ENCODE results near the gene KRT32.

DNA sequence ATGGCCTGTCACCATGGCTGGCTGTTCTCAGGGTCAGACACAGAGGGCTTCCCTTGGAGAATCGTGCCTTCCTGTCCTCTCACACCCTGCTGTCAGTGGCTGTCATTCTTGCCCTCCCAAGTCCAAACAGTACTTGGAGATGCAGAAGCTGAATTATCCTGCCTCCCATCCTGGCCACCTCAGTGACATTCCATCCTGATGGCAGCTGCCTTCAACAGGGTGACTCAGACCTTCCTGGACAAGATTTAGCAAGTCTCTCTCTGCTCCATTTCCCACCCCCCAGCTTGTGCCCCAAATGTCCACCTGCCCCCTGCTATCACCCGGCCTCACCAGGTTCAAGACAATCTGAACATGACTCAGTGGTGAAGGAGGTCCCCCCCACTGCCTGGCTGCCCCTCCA, 27.3 kb upstream of the KRT32 start:
- TF ChIP-seq, protein P1, sequence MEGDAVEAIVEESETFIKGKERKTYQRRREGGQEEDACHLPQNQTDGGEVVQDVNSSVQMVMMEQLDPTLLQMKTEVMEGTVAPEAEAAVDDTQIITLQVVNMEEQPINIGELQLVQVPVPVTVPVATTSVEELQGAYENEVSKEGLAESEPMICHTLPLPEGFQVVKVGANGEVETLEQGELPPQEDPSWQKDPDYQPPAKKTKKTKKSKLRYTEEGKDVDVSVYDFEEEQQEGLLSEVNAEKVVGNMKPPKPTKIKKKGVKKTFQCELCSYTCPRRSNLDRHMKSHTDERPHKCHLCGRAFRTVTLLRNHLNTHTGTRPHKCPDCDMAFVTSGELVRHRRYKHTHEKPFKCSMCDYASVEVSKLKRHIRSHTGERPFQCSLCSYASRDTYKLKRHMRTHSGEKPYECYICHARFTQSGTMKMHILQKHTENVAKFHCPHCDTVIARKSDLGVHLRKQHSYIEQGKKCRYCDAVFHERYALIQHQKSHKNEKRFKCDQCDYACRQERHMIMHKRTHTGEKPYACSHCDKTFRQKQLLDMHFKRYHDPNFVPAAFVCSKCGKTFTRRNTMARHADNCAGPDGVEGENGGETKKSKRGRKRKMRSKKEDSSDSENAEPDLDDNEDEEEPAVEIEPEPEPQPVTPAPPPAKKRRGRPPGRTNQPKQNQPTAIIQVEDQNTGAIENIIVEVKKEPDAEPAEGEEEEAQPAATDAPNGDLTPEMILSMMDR (IDR thresholded peaks at IDR 0.05) = no peak
- no peak for TF ChIP-seq POLR2A (IDR thresholded peaks at IDR 0.05)
